ENCODE results near the gene KLC3.

The KLC3 gene

GRCh38 chr19:45361608-45362007 lies 21.1 kb downstream of the KLC3 start:
- DNase-seq (ENCODE audit: low read depth, low spot score): no peak
- no peak for TF ChIP-seq CTCF (IDR thresholded peaks at IDR 0.05; ENCODE audit: insufficient read depth, low read length, missing control alignments)
- H3K4me3 ChIP-seq (ENCODE audit: low read depth, low read length): no peak overlapping the region
- CTCF ChIA-PET: no interaction called here
- POLR2A ChIA-PET: no interaction called here

GRCh38 chr19:45362291-45362690 lies 21.7 kb downstream of the KLC3 start:
- no peak for TF ChIP-seq CTCF (IDR thresholded peaks at IDR 0.05; ENCODE audit: insufficient read depth, low read length, missing control alignments)
- ChIA-PET POLR2A (no interaction called here), CTCF (no interaction called here)
- no peak for DNase-seq (ENCODE audit: low read depth, low spot score)
- H3K4me3 ChIP-seq (ENCODE audit: low read depth, low read length): no peak overlapping the region

GRCh38 chr19:45363861-45364459 lies 23.4 kb downstream of the KLC3 start:
- no peak overlapping the region for H3K4me3 ChIP-seq (ENCODE audit: low read depth, low read length)
- TF ChIP-seq CTCF (IDR thresholded peaks at IDR 0.05; ENCODE audit: insufficient read depth, low read length, missing control alignments): no peak
- ChIA-PET POLR2A (no interaction called here), CTCF (no interaction called here)
- no peak for DNase-seq (ENCODE audit: low read depth, low spot score)

GRCh38 chr19:45364696-45365095 lies 24.1 kb downstream of the KLC3 start:
- DNase-seq (ENCODE audit: low read depth, low spot score): no peak
- ChIA-PET POLR2A (no interaction called here), CTCF (no interaction called here)
- no peak for TF ChIP-seq CTCF (IDR thresholded peaks at IDR 0.05; ENCODE audit: insufficient read depth, low read length, missing control alignments)
- H3K4me3 ChIP-seq (ENCODE audit: low read depth, low read length): no peak overlapping the region

- ChIA-PET POLR2A (no interaction called here), CTCF (interaction anchor here (1.3 to 2.8 kb wide), 3 partner anchors 34 to 117 kb away, joined by 3 to 13 read pairs (median 7); no protein-coding TSS in a partner anchor)
- TF ChIP-seq CTCF (IDR thresholded peaks at IDR 0.05; ENCODE audit: insufficient read depth, low read length, missing control alignments): no peak
- H3K4me3 ChIP-seq (ENCODE audit: low read depth, low read length): no peak overlapping the region
- no peak for DNase-seq (ENCODE audit: low read depth, low spot score)
Measured at GRCh38 chr19:45368127-45368526, 27.6 kb downstream of the KLC3 start.

- ChIA-PET POLR2A (no interaction called here), CTCF (interaction anchor here (1.3 to 2.8 kb wide), 4 partner anchors 33 to 116 kb away, joined by 3 to 13 read pairs (median 6); no protein-coding TSS in a partner anchor)
- DNase-seq (ENCODE audit: low read depth, low spot score): no peak
- H3K4me3 ChIP-seq (ENCODE audit: low read depth, low read length): peak overlapping the region; percentile 15; the same call in 1 of the 2 replicates
- no peak for TF ChIP-seq CTCF (IDR thresholded peaks at IDR 0.05; ENCODE audit: insufficient read depth, low read length, missing control alignments)
Measured at GRCh38 chr19:45368737-45369340, 28.3 kb downstream of the KLC3 start.
